Ishikawa (cell line): ENCODE results near the gene HSD17B1.

Source experiments
- TAF1 ChIP-seq: IDR thresholded peaks from 2 replicates; pipeline ENCODE4 v1.6.1; 2012; ENCODE audit warnings: low read depth, mild to moderate bottlenecking
- YY1 ChIP-seq: IDR thresholded peaks from 2 replicates; pipeline ENCODE4 v1.6.1; 2012; ENCODE audit warnings: low read depth
- TF ChIP-seq, protein P1 (sequence below): IDR thresholded peaks from 2 replicates; pipeline ENCODE4 v1.6.1; 2012

DNA sequence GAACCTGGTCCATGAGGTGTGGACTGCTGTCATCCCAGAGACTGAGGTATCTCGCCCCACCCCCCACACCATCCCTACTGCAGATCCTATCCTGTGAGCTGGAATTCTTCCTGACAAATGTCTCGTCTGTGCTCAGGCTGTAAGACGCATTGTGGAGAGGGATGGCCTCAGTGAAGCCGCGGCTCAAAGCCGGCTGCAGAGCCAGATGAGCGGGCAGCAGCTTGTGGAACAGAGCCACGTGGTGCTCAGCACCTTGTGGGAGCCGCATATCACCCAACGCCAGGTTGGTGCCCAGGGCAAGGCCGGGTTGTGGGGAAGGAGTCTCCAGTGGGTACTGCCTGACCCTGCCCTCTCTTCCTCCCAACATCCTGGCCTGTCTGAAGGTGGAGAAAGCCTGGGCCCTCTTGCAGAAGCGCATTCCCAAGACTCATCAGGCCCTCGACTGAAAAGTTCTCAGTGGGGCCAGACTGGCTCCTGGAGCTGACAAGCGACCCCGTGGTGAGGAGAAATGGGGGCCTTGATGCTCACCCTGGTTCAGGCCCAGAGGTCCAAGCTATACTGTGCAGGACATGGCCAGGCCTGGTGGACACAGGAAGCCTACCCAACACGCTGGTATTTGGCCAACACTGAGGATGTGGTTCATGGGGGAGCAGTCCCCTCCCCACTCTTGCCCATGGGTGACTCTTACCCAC lies 12.9 kb downstream of the HSD17B1 start:
- TF ChIP-seq, protein P1, sequence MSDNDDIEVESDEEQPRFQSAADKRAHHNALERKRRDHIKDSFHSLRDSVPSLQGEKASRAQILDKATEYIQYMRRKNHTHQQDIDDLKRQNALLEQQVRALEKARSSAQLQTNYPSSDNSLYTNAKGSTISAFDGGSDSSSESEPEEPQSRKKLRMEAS: no peak
- TF ChIP-seq TAF1 (no peak), YY1 (no peak)
